PC-3 (cell line): ENCODE results near the gene SLCO3A1.

Experiments
- CTCF ChIP-seq: fragments of 300-600 bp; sonication (generic); conservative IDR thresholded peaks from 2 replicates; pipeline ENCODE4 v1.5.1; 2017; ENCODE audit warnings: antibody characterized with exemption, low read depth, mild to moderate bottlenecking, low read length
- EZH2 ChIP-seq: fragments of 300-600 bp; sonication (generic); IDR thresholded peaks from one replicate; pipeline ENCODE4 v1.6.1; 2017; ENCODE audit warnings: antibody characterized with exemption, mild to moderate bottlenecking, low read length; ENCODE audit not compliant: unreplicated experiment
- EZH2phosphoT487 ChIP-seq: fragments of 300-600 bp; sonication (generic); IDR thresholded peaks from 2 replicates; pipeline ENCODE4 v1.6.1; 2018; ENCODE audit warnings: mild to moderate bottlenecking, antibody characterized with exemption, low read length, borderline replicate concordance

- no peak for TF ChIP-seq CTCF
- no peak for TF ChIP-seq EZH2phosphoT487
- TF ChIP-seq EZH2: no peak
These were observed 165.2 kb downstream of the SLCO3A1 start for GRCh38 chr15:92018535-92019239.
